Esophagus (tissue), 2 donors: ENCODE data around the gene KRTAP16-1. TPM values are rescaled to one million over a fixed set of nuclear protein-coding genes. Genes with fewer than 3 reads are reported as not detected.

Source experiments
- H3K27ac ChIP-seq, 2 donors: one replicate each; pipeline ENCODE4 v1.5.1; 2013; ENCODE audit warnings: low read depth in 2 of 2, mild to moderate bottlenecking in 2 of 2, inconsistent platforms in 1 of 2, low read length in 1 of 2, moderate library complexity in 1 of 2
- H3K27me3 ChIP-seq, 2 donors: one replicate each; pipeline ENCODE4 v1.6.1; 2013; ENCODE audit warnings: low read length in 2 of 2, control low read depth in 1 of 2, mild to moderate bottlenecking in 1 of 2; ENCODE audit not compliant: insufficient read depth in 2 of 2, control insufficient read depth in 1 of 2
- H3K36me3 ChIP-seq, 2 donors: one replicate each; pipeline ENCODE4 v1.6.1; 2013; ENCODE audit warnings: low read length in 1 of 2; ENCODE audit not compliant: control insufficient read depth in 2 of 2, insufficient read depth in 2 of 2
- H3K4me1 ChIP-seq, 2 donors: one replicate each; pipeline ENCODE4 v1.6.1; 2013; ENCODE audit warnings: low read length in 1 of 2; ENCODE audit not compliant: control insufficient read depth in 2 of 2, insufficient read depth in 2 of 2
- H3K4me3 ChIP-seq, 2 donors: one replicate each; pipeline ENCODE4 v1.5.1; 2013; ENCODE audit warnings: low read length in 2 of 2, mild to moderate bottlenecking in 2 of 2, low read depth in 1 of 2, moderate library complexity in 1 of 2
- H3K9me3 ChIP-seq, 2 donors: one replicate each; pipeline ENCODE4 v1.6.1; 2013; ENCODE audit warnings: mild to moderate bottlenecking in 2 of 2, low read depth in 1 of 2, low read length in 1 of 2, moderate library complexity in 1 of 2; ENCODE audit not compliant: control insufficient read depth in 2 of 2, insufficient read depth in 1 of 2
- WGBS, 2 donors: extraction: QIAGEN DNeasy Blood & Tissue Kit; methylation state at CpG; one replicate each; pipeline ENCODE4 v1.1.7; 2013; 5-methylcytosine and 5-hydroxymethylcytosine counted together
- polyA plus RNA-seq, 2 donors: library from polyadenylated mRNA; stranded (reverse); fragments of 200-250 nt; gene quantifications; one replicate each; pipeline ENCODE4 v1.2.3, GENCODE V29; 2013
- donor health status: healthy with polysubstance abuse.
- donor health status: Bipolar disorder and iron deficiency.

The KRTAP16-1 gene
- polyA plus RNA-seq, 2 donors, result not detected

- H3K27ac ChIP-seq, result no peak overlapping the region
- H3K36me3 ChIP-seq, result no peaks in the 10 kb centered on the region
- H3K4me1 ChIP-seq, result peaks cover 4 to 23% of the 10 kb centered on the region in 2 donors
- H3K9me3 ChIP-seq, result no peaks in the 10 kb centered on the region
- no peak overlapping the region for H3K4me3 ChIP-seq
- 85% methylated on average over 12 of the region's 12 CpGs for WGBS, 2 donors
- H3K27me3 ChIP-seq, result no peaks in the 10 kb centered on the region
Observed at GRCh38 chr17:41304091-41304490, 5.0 kb downstream of the KRTAP16-1 start.

GRCh38 chr17:41302981-41303380 is 6.1 kb downstream of the KRTAP16-1 start:
- Histone ChIP-seq H3K27ac (no peak overlapping the region), H3K4me3 (no peak overlapping the region), H3K4me1 (peaks cover 4 to 12% of the 10 kb centered on the region in 2 donors), H3K27me3 (peaks cover 0 to 2% of the 10 kb centered on the region in 2 donors), H3K36me3 (no peaks in the 10 kb centered on the region), H3K9me3 (no peaks in the 10 kb centered on the region)
- 88 to 91% methylated on average over 4 of the region's 4 CpGs for WGBS, 2 donors

- H3K4me1 ChIP-seq, result peaks cover 4 to 12% of the 10 kb centered on the region in 2 donors
- no peaks in the 10 kb centered on the region for H3K9me3 ChIP-seq
- H3K4me3 ChIP-seq, result peak within 1 kb of the TSS in 1 of 2 donors; percentile 6
- H3K27ac ChIP-seq, result peak within 1 kb of the TSS; percentile 44 to 58
- 51 to 54% methylated on average over 11 of the region's 11 CpGs for WGBS, 2 donors
- H3K27me3 ChIP-seq, result peaks cover 0 to 2% of the 10 kb centered on the region in 2 donors
- H3K36me3 ChIP-seq, result no peaks in the 10 kb centered on the region
Observed at GRCh38 chr17:41301916-41302901, 6.9 kb downstream of the KRTAP16-1 start, which contains the start of gene KRTAP29-1. TSS of gene KRTAP29-1 (minus strand) at chr17:41302851. CDS start at chr17:41302851, 0 bp downstream.

- no peaks in the 10 kb centered on the region for H3K36me3 ChIP-seq
- H3K27me3 ChIP-seq, result peaks cover 0 to 2% of the 10 kb centered on the region in 2 donors
- peaks cover 4 to 12% of the 10 kb centered on the region in 2 donors for H3K4me1 ChIP-seq
- H3K9me3 ChIP-seq, result no peaks in the 10 kb centered on the region
- peak overlapping the region in 1 of 2 donors; percentile 58 for H3K27ac ChIP-seq
- no peak overlapping the region for H3K4me3 ChIP-seq
- 40 to 62% methylated on average over 5 of the region's 5 CpGs for WGBS, 2 donors
Observed at GRCh38 chr17:41301204-41301790, 7.8 kb downstream of the KRTAP16-1 start.

- Histone ChIP-seq H3K4me3 (no peak overlapping the region), H3K27me3 (peaks cover 0 to 2% of the 10 kb centered on the region in 2 donors), H3K36me3 (no peaks in the 10 kb centered on the region), H3K9me3 (no peaks in the 10 kb centered on the region), H3K4me1 (peaks cover 4 to 12% of the 10 kb centered on the region in 2 donors), H3K27ac (no peak overlapping the region)
- WGBS, 2 donors, result 90 to 95% methylated on average over 20 of the region's 20 CpGs
Observed at GRCh38 chr17:41298458-41299135, 10.5 kb downstream of the KRTAP16-1 start.

- 32 to 45% methylated on average over 1 of the region's 1 CpG for WGBS, 2 donors
- Histone ChIP-seq H3K4me3 (no peak overlapping the region), H3K9me3 (no peaks in the 10 kb centered on the region), H3K36me3 (no peaks in the 10 kb centered on the region), H3K4me1 (peaks cover 3 to 4% of the 10 kb centered on the region in 2 donors), H3K27ac (no peak overlapping the region), H3K27me3 (peaks cover 0 to 2% of the 10 kb centered on the region in 2 donors)
Observed at GRCh38 chr17:41296846-41297245, 12.3 kb downstream of the KRTAP16-1 start.

GRCh38 chr17:41294016-41294415 is 15.1 kb downstream of the KRTAP16-1 start:
- Histone ChIP-seq H3K9me3 (no peaks in the 10 kb centered on the region), H3K36me3 (no peaks in the 10 kb centered on the region), H3K27me3 (peaks cover 0 to 2% of the 10 kb centered on the region in 2 donors), H3K4me3 (no peak overlapping the region), H3K4me1 (no peaks in the 10 kb centered on the region), H3K27ac (no peak overlapping the region)
- 75 to 78% methylated on average over 1 of the region's 1 CpG for WGBS, 2 donors

GRCh38 chr17:41287050-41287449 is 22.1 kb downstream of the KRTAP16-1 start:
- H3K36me3 ChIP-seq, result no peaks in the 10 kb centered on the region
- 79 to 86% methylated on average over 3 of the region's 3 CpGs for WGBS, 2 donors
- H3K27me3 ChIP-seq, result no peaks in the 10 kb centered on the region
- H3K4me3 ChIP-seq, result no peak overlapping the region
- no peaks in the 10 kb centered on the region for H3K4me1 ChIP-seq
- no peak overlapping the region for H3K27ac ChIP-seq
- H3K9me3 ChIP-seq, result no peaks in the 10 kb centered on the region

GRCh38 chr17:41284546-41284945 is 24.6 kb downstream of the KRTAP16-1 start:
- 40 to 53% methylated on average over 2 of the region's 2 CpGs for WGBS, 2 donors
- H3K36me3 ChIP-seq, result no peaks in the 10 kb centered on the region
- H3K9me3 ChIP-seq, result peaks cover 0 to 2% of the 10 kb centered on the region in 2 donors
- no peak overlapping the region for H3K27ac ChIP-seq
- H3K4me1 ChIP-seq, result no peaks in the 10 kb centered on the region
- no peak overlapping the region for H3K4me3 ChIP-seq
- H3K27me3 ChIP-seq, result no peaks in the 10 kb centered on the region
